Neural cell (in vitro differentiated cells): Measurements from ENCODE around the gene DNAJA3.

Source experiments
- CTCF ChIP-seq: fragments of 450-650 bp; IDR thresholded peaks from 2 replicates; pipeline ENCODE4 v1.5.1; 2014; ENCODE audit warnings: antibody characterized with exemption, mild to moderate bottlenecking, moderate library complexity; ENCODE audit not compliant: poor library complexity, severe bottlenecking
- EZH2 ChIP-seq: fragments of 200-600, 300-800 bp; shearing (Covaris generic), sonication (generic); IDR thresholded peaks from 2 replicates; pipeline ENCODE4 v1.6.1; 2014; ENCODE audit warnings: antibody characterized with exemption, low read length, borderline replicate concordance, mild to moderate bottlenecking; ENCODE audit not compliant: insufficient read depth, poor library complexity, severe bottlenecking
- MXI1 ChIP-seq: fragments of 450-650 bp; conservative IDR thresholded peaks from 2 replicates; pipeline ENCODE4 v1.6.1; 2014; ENCODE audit warnings: antibody characterized with exemption, mild to moderate bottlenecking; ENCODE audit not compliant: poor library complexity, severe bottlenecking
- POLR2AphosphoS5 ChIP-seq: IDR thresholded peaks from 2 replicates; pipeline ENCODE4 v1.6.1; 2012
- RAD21 ChIP-seq: fragments of 450-650 bp; conservative IDR thresholded peaks from 2 replicates; pipeline ENCODE4 v1.6.1; 2014; ENCODE audit warnings: antibody characterized with exemption, mild to moderate bottlenecking, moderate library complexity
- REST ChIP-seq: IDR thresholded peaks from 2 replicates; pipeline ENCODE4 v1.6.1; 2012; ENCODE audit warnings: borderline replicate concordance
- SMC3 ChIP-seq: fragments of 450-650 bp; conservative IDR thresholded peaks from 2 replicates; pipeline ENCODE4 v1.6.1; 2014; ENCODE audit warnings: antibody characterized with exemption, mild to moderate bottlenecking, moderate library complexity; ENCODE audit not compliant: poor library complexity
- TAF1 ChIP-seq: IDR thresholded peaks from 2 replicates; pipeline ENCODE4 v1.6.1; 2012; ENCODE audit warnings: low read depth

GRCh38 chr16:4389051-4389955 is 36.4 kb upstream of the DNAJA3 start:
- no peak for TF ChIP-seq CTCF
- TF ChIP-seq EZH2, result no peak
- no peak for TF ChIP-seq TAF1
- no peak for TF ChIP-seq REST
- no peak for TF ChIP-seq SMC3
- TF ChIP-seq RAD21, result no peak
- no peak for TF ChIP-seq MXI1
- TF ChIP-seq POLR2AphosphoS5, result no peak
